Neural progenitor cell (in vitro differentiated cells): ENCODE results near the gene IGSF21.

Source experiments
- CTCF ChIP-seq: fragments of 200-600 bp; sonication (generic); IDR thresholded peaks from 2 replicates; pipeline ENCODE4 v1.5.1; 2017; ENCODE audit warnings: antibody characterized with exemption, mild to moderate bottlenecking
- EZH2 ChIP-seq: fragments of 200-600 bp; sonication (generic); IDR thresholded peaks from 2 replicates; pipeline ENCODE4 v1.6.1; 2017; ENCODE audit warnings: antibody characterized with exemption, mild to moderate bottlenecking, moderate library complexity

GRCh38 chr1:18354612-18355011 lies 247.0 kb downstream of the IGSF21 start:
- TF ChIP-seq CTCF (no peak), EZH2 (no peak)
